ENCODE measurements around the gene YY1. TPM values are rescaled to one million over a fixed set of nuclear protein-coding genes. Genes with fewer than 3 reads are reported as not detected.

Gene YY1
- total RNA-seq, 1 donor from 2014 or later, result 79.8 TPM

DNA sequence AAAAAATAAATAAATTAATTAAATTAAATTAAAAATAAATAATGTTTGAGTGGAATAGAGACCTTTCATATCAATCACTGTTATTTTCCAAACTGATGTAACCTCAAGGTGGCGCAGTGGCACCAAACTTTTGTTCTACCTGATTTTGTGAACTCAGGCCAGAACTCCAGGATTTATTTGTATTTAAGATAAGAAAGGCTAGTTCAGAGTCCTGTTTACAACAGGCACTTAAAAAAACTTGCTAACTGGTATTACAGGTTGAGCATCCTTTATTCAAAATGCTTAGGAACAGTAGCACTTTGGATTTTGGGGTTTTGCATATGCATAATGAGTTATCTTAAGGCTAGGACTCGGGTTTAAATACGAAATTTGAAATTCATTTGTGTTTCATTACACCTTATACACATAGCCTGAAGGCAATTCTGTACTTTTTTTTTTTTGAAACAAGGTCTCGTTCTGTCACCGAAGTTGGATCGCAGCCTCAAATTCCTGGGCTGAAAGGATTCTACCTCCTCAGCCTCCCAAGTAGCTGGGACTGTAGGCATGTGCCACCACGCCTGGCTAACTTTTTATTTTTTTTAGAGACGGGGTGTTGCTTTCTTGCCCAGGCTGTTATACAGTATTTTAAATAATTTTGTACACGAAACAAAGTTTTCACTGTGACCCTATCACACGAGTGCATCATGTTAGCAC is 32.4 kb downstream of the YY1 start:
- Mint-ChIP-seq H3K4me1 (ENCODE audit: unreplicated experiment) (peaks cover 6% of the 10 kb centered on the region), H3K27me3 (no peaks in the 10 kb centered on the region), H3K9me3 (no peaks in the 10 kb centered on the region), H3K27ac (no peak overlapping the region), H3K4me3 (no peak overlapping the region), H3K36me3 (peaks cover 14% of the 10 kb centered on the region)
- DNase-seq (ENCODE audit: extremely low spot score, unreplicated experiment), result no peak
- TF ChIP-seq, protein P1, sequence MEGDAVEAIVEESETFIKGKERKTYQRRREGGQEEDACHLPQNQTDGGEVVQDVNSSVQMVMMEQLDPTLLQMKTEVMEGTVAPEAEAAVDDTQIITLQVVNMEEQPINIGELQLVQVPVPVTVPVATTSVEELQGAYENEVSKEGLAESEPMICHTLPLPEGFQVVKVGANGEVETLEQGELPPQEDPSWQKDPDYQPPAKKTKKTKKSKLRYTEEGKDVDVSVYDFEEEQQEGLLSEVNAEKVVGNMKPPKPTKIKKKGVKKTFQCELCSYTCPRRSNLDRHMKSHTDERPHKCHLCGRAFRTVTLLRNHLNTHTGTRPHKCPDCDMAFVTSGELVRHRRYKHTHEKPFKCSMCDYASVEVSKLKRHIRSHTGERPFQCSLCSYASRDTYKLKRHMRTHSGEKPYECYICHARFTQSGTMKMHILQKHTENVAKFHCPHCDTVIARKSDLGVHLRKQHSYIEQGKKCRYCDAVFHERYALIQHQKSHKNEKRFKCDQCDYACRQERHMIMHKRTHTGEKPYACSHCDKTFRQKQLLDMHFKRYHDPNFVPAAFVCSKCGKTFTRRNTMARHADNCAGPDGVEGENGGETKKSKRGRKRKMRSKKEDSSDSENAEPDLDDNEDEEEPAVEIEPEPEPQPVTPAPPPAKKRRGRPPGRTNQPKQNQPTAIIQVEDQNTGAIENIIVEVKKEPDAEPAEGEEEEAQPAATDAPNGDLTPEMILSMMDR (conservative IDR thresholded peaks at IDR 0.05), result peak; percentile 57

DNA sequence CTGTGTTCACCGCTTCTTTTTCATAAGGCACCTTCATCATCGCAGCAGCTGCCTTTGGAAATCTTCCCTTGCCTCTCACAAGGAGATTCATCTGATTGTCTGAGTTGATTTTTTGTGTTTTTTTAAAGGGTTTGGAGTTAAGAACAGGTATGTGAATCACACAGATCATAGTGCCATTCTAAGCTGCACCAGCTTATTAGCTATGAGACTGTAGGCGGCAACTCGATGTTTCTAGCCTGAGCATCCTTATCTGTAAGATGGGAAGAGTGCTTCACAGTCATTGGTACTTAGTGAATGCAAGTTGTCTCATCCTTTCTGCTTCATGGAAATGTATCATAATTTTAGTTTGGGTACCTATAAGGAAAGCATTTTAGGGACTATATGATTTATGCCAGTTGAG is 35.3 kb downstream of the YY1 start:
- DNase-seq (ENCODE audit: extremely low spot score, unreplicated experiment), result no peak
- H3K36me3 Mint-ChIP-seq, result peaks cover 14% of the 10 kb centered on the region

GRCh38 chr14:100275214-100275613 is 36.3 kb downstream of the YY1 start:
- Mint-ChIP-seq H3K4me1 (ENCODE audit: unreplicated experiment) (peaks cover 17% of the 10 kb centered on the region), H3K27me3 (no peaks in the 10 kb centered on the region), H3K36me3 (peaks cover 14% of the 10 kb centered on the region), H3K9me3 (no peaks in the 10 kb centered on the region), H3K4me3 (no peak overlapping the region), H3K27ac (no peak overlapping the region)
- DNase-seq (ENCODE audit: extremely low spot score, unreplicated experiment), result no peak
- TF ChIP-seq, protein P1 (conservative IDR thresholded peaks at IDR 0.05), result no peak

More for the DNA sequence above, 35.3 kb downstream of the YY1 start:
- Mint-ChIP-seq H3K27ac (no peak overlapping the region), H3K4me3 (no peak overlapping the region), H3K4me1 (ENCODE audit: unreplicated experiment) (peaks cover 13% of the 10 kb centered on the region), H3K9me3 (no peaks in the 10 kb centered on the region), H3K27me3 (no peaks in the 10 kb centered on the region)
- TF ChIP-seq, protein P1 (conservative IDR thresholded peaks at IDR 0.05), result no peak

DNA sequence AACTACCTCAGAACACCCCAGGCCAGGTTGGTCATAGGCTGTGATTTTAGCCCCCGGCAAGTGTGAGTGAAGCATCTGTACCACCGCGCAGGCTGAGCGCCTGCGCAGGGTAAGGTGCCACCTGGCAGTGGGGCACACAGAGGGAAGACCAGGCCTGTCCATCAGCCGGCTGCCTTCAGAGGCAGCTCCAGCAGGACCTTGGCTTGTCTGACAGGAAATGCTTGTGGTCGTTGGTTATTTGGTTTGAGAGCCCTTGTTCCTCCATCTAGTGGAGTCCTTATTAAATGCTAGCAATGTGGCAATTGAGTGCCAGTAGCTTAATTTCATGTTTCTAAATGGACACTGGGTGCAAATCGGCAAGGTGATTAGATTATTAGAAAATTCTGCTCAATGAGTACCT is 39.8 kb downstream of the YY1 start:
- Mint-ChIP-seq H3K9me3 (no peaks in the 10 kb centered on the region), H3K4me3 (no peak overlapping the region), H3K36me3 (peaks cover 8% of the 10 kb centered on the region), H3K27me3 (no peaks in the 10 kb centered on the region), H3K4me1 (ENCODE audit: unreplicated experiment) (peaks cover 17% of the 10 kb centered on the region), H3K27ac (no peak overlapping the region)
- TF ChIP-seq, protein P1 (conservative IDR thresholded peaks at IDR 0.05), result no peak
- no peak for DNase-seq (ENCODE audit: extremely low spot score, unreplicated experiment)

GRCh38 chr14:100279133-100279532 is 40.2 kb downstream of the YY1 start:
- H3K27ac Mint-ChIP-seq, result no peak overlapping the region
- H3K4me1 Mint-ChIP-seq (ENCODE audit: unreplicated experiment), result peaks cover 17% of the 10 kb centered on the region
- H3K9me3 Mint-ChIP-seq, result no peaks in the 10 kb centered on the region
- H3K27me3 Mint-ChIP-seq, result no peaks in the 10 kb centered on the region
- DNase-seq (ENCODE audit: extremely low spot score, unreplicated experiment), result no peak
- H3K4me3 Mint-ChIP-seq, result no peak overlapping the region
- TF ChIP-seq, protein P1 (conservative IDR thresholded peaks at IDR 0.05), result no peak
- peaks cover 7% of the 10 kb centered on the region for H3K36me3 Mint-ChIP-seq

Measured in type B pancreatic cell (in vitro differentiated cells).